Esophagus muscularis mucosa (tissue), 4 donors: ENCODE measurements around the gene NME8. TPM values are rescaled to one million over a fixed set of nuclear protein-coding genes. Genes with fewer than 3 reads are reported as not detected.

Experiments
- DNase-seq: peaks from one replicate; pipeline ENCODE4 v3.0.0-alpha.2; 2017; ENCODE audit errors: extremely low spot score
- H3K27ac ChIP-seq, 4 donors: fragments of 200-600 bp; sonication (generic); replicated peaks in 1 of 4; 1 replicate in 3 of 4; 2 replicates in 1 of 4; pipeline ENCODE4 v1.5.1; 2016 to 2019; ENCODE audit warnings: mild to moderate bottlenecking in 1 of 4
- H3K27me3 ChIP-seq, 4 donors: fragments of 200-600 bp; sonication (generic); one replicate each; pipeline versions ENCODE4 v1.5.1 to v1.6.0; 2016 to 2019
- H3K36me3 ChIP-seq, 4 donors: fragments of 200-600 bp; sonication (generic); one replicate each; pipeline ENCODE4 v1.5.1; 2016 to 2019
- H3K4me1 ChIP-seq, 4 donors: fragments of 200-600 bp; sonication (generic); one replicate each; pipeline ENCODE4 v1.5.1; 2016 to 2019
- H3K4me3 ChIP-seq, 4 donors: fragments of 200-600 bp; sonication (generic); 1 replicate in 2 of 4; 2 replicates in 2 of 4; pipeline ENCODE4 v1.5.1; 2016 to 2019; ENCODE audit warnings: mild to moderate bottlenecking in 4 of 4, moderate library complexity in 1 of 4
- H3K9me3 ChIP-seq, 4 donors: fragments of 200-600 bp; sonication (generic); 1 replicate in 3 of 4; 2 replicates in 1 of 4; pipeline ENCODE4 v1.5.1; 2016 to 2019
- EP300 ChIP-seq: sonication (generic); formaldehyde crosslinking; IDR thresholded peaks from one replicate; pipeline ENCODE4 v1.6.1; 2017; ENCODE audit warnings: antibody characterized with exemption
- POLR2A ChIP-seq: fragments of 450-650 bp; IDR thresholded peaks from one replicate; pipeline ENCODE4 v1.6.1; 2017; ENCODE audit warnings: antibody characterized with exemption, moderate library complexity, mild to moderate bottlenecking, low read depth
- POLR2AphosphoS5 ChIP-seq, 2 donors: sonication (generic); formaldehyde crosslinking; IDR thresholded peaks; one replicate each; pipeline ENCODE4 v1.6.1; 2017; ENCODE audit warnings: antibody characterized with exemption in 2 of 2
- WGBS: methylation state at CpG from one replicate; pipeline ENCODE4 v1.1.5; 2018; 5-methylcytosine and 5-hydroxymethylcytosine counted together
- intact Hi-C: fragments of 100-400 bp; cut with DNase I; formaldehyde crosslinking; loops from one replicate; pipeline ENCODE4 v1.15.1; 2023
- total RNA-seq, 4 donors: library from RNA; depleted of rRNA; stranded (reverse); fragments of >200 nt; gene quantifications; one replicate each; pipeline versions ENCODE4 v1.1.0 to v1.2.1, GENCODE V29; 2016
- TF ChIP-seq, protein P1 (sequence below), 3 experiments: fragments of 200-600 bp in 2 of 3; fragments of 450-650 bp in 1 of 3; sonication (generic) in 2 of 3; IDR thresholded peaks; one replicate each; pipeline ENCODE4 v1.5.1; 2017 to 2019; ENCODE audit warnings: antibody characterized with exemption in 3 of 3, mild to moderate bottlenecking in 2 of 3, moderate library complexity in 1 of 3

The NME8 gene
- total RNA-seq, 4 donors from 2014 or later: 0.57 TPM; not detected in 3

DNA sequence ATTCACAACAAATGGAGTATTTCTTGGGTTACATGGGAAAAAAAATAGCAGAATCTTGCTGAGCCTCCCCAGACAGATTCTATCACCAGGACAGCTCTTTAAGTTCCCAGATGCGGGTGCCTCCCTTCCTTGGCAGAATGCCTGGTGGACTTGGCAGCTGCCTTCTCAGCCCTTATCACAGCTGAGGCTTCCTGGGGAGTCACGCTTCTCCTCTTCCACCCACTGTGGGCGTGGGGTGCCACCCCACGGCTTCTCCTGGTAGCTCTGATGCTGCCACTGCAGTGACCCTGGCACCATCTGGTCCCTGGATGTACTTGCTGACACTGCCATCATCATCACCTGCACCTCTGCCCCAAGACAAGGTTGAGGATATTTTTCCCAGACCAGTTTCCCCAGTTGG lies 16.2 kb upstream of the NME8 start:
- intact Hi-C loops: loop anchor here (5.0 to 10.0 kb wide), 3 partner anchors 205 to 625 kb away; no protein-coding TSS in a partner anchor

DNA sequence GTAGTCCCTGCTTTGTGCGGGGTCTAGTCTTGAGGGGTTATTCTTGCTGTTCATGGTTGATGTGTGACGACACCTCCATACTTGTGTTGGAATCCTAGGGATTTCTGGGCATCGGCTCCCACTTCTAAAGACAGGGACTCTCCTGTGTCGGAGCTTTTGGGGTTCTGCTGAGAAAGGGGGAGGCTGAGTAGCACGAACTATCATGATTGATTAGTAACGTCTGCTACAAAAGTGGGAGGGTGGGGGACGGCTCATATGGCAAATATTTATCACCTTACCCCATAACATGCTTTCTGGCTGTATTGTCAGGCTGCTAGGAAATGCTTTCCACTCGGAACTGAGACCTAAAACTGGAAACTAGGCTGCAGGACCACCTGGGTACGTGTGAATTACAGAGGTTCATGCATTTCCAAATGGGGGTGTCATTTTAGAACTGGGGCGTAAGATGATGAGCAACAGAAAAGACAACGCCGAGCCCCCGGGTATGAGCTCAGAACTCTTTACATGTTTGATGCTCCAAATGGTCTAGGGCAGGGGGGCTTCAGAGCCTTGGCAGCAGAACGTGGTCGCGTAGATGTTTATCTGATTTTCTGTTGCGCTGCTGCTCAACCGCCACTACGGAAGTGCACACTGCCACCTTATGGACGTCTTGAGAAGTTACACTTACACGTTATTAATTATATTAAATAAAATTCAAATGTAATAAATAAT lies 15.1 kb upstream of the NME8 start:
- peak overlapping the region; percentile 31 to 50 (median 38) for H3K4me3 ChIP-seq
- H3K27me3 ChIP-seq: no peaks in the 10 kb centered on the region
- H3K36me3 ChIP-seq: no peaks in the 10 kb centered on the region
- intact Hi-C loops: loop anchor here (5.0 to 10.0 kb wide), 3 partner anchors 206 to 626 kb away; no protein-coding TSS in a partner anchor
- 25% methylated on average over 21 of the region's 21 CpGs for WGBS
- no peak overlapping the region for H3K27ac ChIP-seq
- peaks cover 0 to 13% (median 5%) of the 10 kb centered on the region in 4 donors for H3K4me1 ChIP-seq
- no peaks in the 10 kb centered on the region for H3K9me3 ChIP-seq
- DNase-seq: no peak
- no peak for TF ChIP-seq EP300
- TF ChIP-seq, protein P1, sequence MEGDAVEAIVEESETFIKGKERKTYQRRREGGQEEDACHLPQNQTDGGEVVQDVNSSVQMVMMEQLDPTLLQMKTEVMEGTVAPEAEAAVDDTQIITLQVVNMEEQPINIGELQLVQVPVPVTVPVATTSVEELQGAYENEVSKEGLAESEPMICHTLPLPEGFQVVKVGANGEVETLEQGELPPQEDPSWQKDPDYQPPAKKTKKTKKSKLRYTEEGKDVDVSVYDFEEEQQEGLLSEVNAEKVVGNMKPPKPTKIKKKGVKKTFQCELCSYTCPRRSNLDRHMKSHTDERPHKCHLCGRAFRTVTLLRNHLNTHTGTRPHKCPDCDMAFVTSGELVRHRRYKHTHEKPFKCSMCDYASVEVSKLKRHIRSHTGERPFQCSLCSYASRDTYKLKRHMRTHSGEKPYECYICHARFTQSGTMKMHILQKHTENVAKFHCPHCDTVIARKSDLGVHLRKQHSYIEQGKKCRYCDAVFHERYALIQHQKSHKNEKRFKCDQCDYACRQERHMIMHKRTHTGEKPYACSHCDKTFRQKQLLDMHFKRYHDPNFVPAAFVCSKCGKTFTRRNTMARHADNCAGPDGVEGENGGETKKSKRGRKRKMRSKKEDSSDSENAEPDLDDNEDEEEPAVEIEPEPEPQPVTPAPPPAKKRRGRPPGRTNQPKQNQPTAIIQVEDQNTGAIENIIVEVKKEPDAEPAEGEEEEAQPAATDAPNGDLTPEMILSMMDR (IDR thresholded peaks at IDR 0.05): peak; percentile 64 to 77 (median 76)

More for the DNA sequence above, 16.2 kb upstream of the NME8 start:
- Histone ChIP-seq H3K27ac (no peak overlapping the region), H3K4me1 (peaks cover 0 to 13% (median 5%) of the 10 kb centered on the region in 4 donors), H3K27me3 (no peaks in the 10 kb centered on the region), H3K36me3 (no peaks in the 10 kb centered on the region), H3K4me3 (no peak overlapping the region), H3K9me3 (no peaks in the 10 kb centered on the region)
- no peak for DNase-seq
- WGBS: 23% methylated on average over 4 of the region's 4 CpGs
- TF ChIP-seq, protein P1 (IDR thresholded peaks at IDR 0.05): peak in 1 of 3 experiments; percentile 33
- TF ChIP-seq POLR2AphosphoS5 (IDR thresholded peaks at IDR 0.05): no peak

DNA sequence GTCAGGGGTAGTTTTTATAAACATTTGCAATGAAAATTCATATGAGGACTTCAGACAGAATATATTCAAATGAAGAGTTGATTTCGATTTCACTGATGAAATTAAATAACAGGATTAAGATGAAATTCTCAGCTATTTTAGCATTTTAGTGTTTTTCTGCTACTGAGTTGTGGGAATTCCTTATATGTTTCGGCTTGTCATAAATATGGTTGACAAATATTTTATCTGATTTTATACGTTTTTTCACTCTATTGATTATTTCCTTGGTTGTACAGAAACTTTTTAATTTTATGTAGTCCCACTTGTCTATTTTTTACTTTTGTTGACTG lies 14.6 kb upstream of the NME8 start:
- TF ChIP-seq POLR2A (no peak), POLR2AphosphoS5 (IDR thresholded peaks at IDR 0.05) (no peak)
- TF ChIP-seq, protein P1 (IDR thresholded peaks at IDR 0.05): no peak
- no peaks in the 10 kb centered on the region for H3K27me3 ChIP-seq
- no peak overlapping the region for H3K27ac ChIP-seq
- peaks cover 0 to 13% (median 5%) of the 10 kb centered on the region in 4 donors for H3K4me1 ChIP-seq
- H3K4me3 ChIP-seq: peak overlapping the region in 1 of 4 donors; percentile 35
- 26% methylated on average over 3 of the region's 3 CpGs for WGBS
- intact Hi-C loops: loop anchor here (5.0 to 10.0 kb wide), 3 partner anchors 206 to 626 kb away; no protein-coding TSS in a partner anchor
- no peak for DNase-seq
- no peaks in the 10 kb centered on the region for H3K36me3 ChIP-seq
- no peaks in the 10 kb centered on the region for H3K9me3 ChIP-seq

DNA sequence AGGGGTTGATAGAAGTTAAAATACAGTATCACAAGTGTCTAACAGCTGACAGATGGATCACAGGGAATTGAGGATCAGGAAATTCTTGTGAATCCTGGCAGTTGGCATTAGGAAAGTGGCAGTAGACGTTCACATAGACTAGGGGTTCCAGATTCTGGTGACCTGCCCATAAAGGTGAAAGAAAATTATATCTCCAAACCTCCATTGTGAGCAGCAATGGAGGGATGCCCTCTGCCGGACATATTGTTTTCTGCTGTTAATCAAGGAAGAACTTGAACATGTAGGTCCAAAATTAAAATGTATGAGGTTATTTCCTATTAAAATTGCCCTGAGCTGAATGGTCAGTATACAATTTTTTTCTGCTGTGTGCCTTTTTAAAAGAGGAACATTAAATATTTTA lies 5.1 kb downstream of the NME8 start:
- intact Hi-C loops: no loop called here
- WGBS: 46% methylated on average over 2 of the region's 2 CpGs

More for the DNA sequence above, 5.1 kb downstream of the NME8 start:
- Histone ChIP-seq H3K27me3 (peaks cover 0 to 4% (median 0%) of the 10 kb centered on the region in 4 donors), H3K27ac (no peak overlapping the region), H3K9me3 (peaks cover 0 to 5% (median 0%) of the 10 kb centered on the region in 4 donors), H3K4me3 (no peak overlapping the region), H3K36me3 (no peaks in the 10 kb centered on the region), H3K4me1 (no peaks in the 10 kb centered on the region)
- TF ChIP-seq POLR2A (no peak), POLR2AphosphoS5 (IDR thresholded peaks at IDR 0.05) (no peak), EP300 (no peak)
- TF ChIP-seq, protein P1 (IDR thresholded peaks at IDR 0.05): no peak
- DNase-seq: no peak
